ENCODE data around the gene ZNF319. TPM values are rescaled to one million over a fixed set of nuclear protein-coding genes. Genes with fewer than 3 reads are reported as not detected.
A peak's percentile ranks its signal among the peaks of the same experiment; 100 is the strongest.

Gene ZNF319
- total RNA-seq, 1 donor from 2014 or later = 14.9 TPM

GRCh38 chr16:58026139-58026704 is 25.8 kb upstream of the ZNF319 start:
- Mint-ChIP-seq H3K27me3 (no peaks in the 10 kb centered on the region), H3K9me3 (ENCODE audit: low read depth) (no peaks in the 10 kb centered on the region), H3K4me1 (ENCODE audit: low read depth) (peaks cover 44% of the 10 kb centered on the region), H3K36me3 (ENCODE audit: insufficient read depth) (peaks cover 3% of the 10 kb centered on the region), H3K4me3 (ENCODE audit: low read depth) (peak overlapping the region; percentile 76), H3K27ac (no peak overlapping the region)
- TF ChIP-seq CTCF (IDR thresholded peaks at IDR 0.05; ENCODE audit: unreplicated experiment) = no peak
- DNase-seq (ENCODE audit: low spot score, unreplicated experiment) = peak; percentile 28

GRCh38 chr16:58025351-58026138 is 25.1 kb upstream of the ZNF319 start, which contains the start of gene MMP15:
Gene MMP15 (plus strand): TSS chr16:58025754. CDS start chr16:58026351, 597 bp downstream.
- H3K27ac Mint-ChIP-seq = peak within 1 kb of the TSS; percentile 92

GRCh38 chr16:58024486-58025350 is 24.2 kb upstream of the ZNF319 start:
- H3K27me3 Mint-ChIP-seq = no peaks in the 10 kb centered on the region
- peak overlapping the region; percentile 92 for H3K27ac Mint-ChIP-seq
- no peak for TF ChIP-seq CTCF (IDR thresholded peaks at IDR 0.05; ENCODE audit: unreplicated experiment)
- peaks cover 3% of the 10 kb centered on the region for H3K36me3 Mint-ChIP-seq (ENCODE audit: insufficient read depth)
- no peaks in the 10 kb centered on the region for H3K9me3 Mint-ChIP-seq (ENCODE audit: low read depth)
- H3K4me1 Mint-ChIP-seq (ENCODE audit: low read depth) = peaks cover 38% of the 10 kb centered on the region
- peak overlapping the region; percentile 76 for H3K4me3 Mint-ChIP-seq (ENCODE audit: low read depth)
- peak; percentile 47 for DNase-seq (ENCODE audit: low spot score, unreplicated experiment)

More at GRCh38 chr16:58025351-58026138, 25.1 kb upstream of the ZNF319 start, which contains the start of gene MMP15:
- no peak for TF ChIP-seq CTCF (IDR thresholded peaks at IDR 0.05; ENCODE audit: unreplicated experiment)
- Mint-ChIP-seq H3K27me3 (no peaks in the 10 kb centered on the region), H3K4me1 (ENCODE audit: low read depth) (peaks cover 41% of the 10 kb centered on the region), H3K9me3 (ENCODE audit: low read depth) (no peaks in the 10 kb centered on the region), H3K36me3 (ENCODE audit: insufficient read depth) (peaks cover 3% of the 10 kb centered on the region), H3K4me3 (ENCODE audit: low read depth) (peak within 1 kb of the TSS; percentile 76)
- peak; percentile 94 for DNase-seq (ENCODE audit: low spot score, unreplicated experiment)

GRCh38 chr16:58022601-58023371 is 22.3 kb upstream of the ZNF319 start:
- no peak for TF ChIP-seq CTCF (IDR thresholded peaks at IDR 0.05; ENCODE audit: unreplicated experiment)
- no peaks in the 10 kb centered on the region for H3K9me3 Mint-ChIP-seq (ENCODE audit: low read depth)
- peaks cover 21% of the 10 kb centered on the region for H3K4me1 Mint-ChIP-seq (ENCODE audit: low read depth)
- H3K27me3 Mint-ChIP-seq = no peaks in the 10 kb centered on the region
- H3K27ac Mint-ChIP-seq = peak overlapping the region; percentile 74
- no peak for DNase-seq (ENCODE audit: low spot score, unreplicated experiment)
- H3K36me3 Mint-ChIP-seq (ENCODE audit: insufficient read depth) = no peaks in the 10 kb centered on the region
- H3K4me3 Mint-ChIP-seq (ENCODE audit: low read depth) = no peak overlapping the region
